H1 (cell line): Measurements from ENCODE around the gene TXK. TPM values are rescaled to one million over a fixed set of nuclear protein-coding genes. Genes with fewer than 3 reads are reported as not detected.

ENCODE experiments used
- CTCF ChIA-PET: fragments of 300-600 bp; sonication (Branson Sonifier 250); formaldehyde crosslinking; loops from one replicate; lab custom pipeline; 2021; ENCODE audit not compliant: partially characterized antibody; lab: Charles Lee
- POLR2A ChIA-PET: fragments of 300-600 bp; sonication (Branson Sonifier 250); formaldehyde crosslinking; loops from one replicate; lab custom pipeline; 2021; ENCODE audit warnings: inconsistent platforms; ENCODE audit not compliant: partially characterized antibody; lab: Charles Lee
- DNase-seq, 2 experiments: peaks; one replicate each; pipeline versions ENCODE4 v3.0.0 to v3.0.0-alpha.2; 2010 to 2022; ENCODE audit warnings: low spot score in 2 of 2, low read depth in 1 of 2, mixed read lengths in 1 of 2
- FAIRE-seq: peaks from 2 replicates; lab custom pipeline; 2011; peaks lifted over from hg19 to GRCh38; lab: Jason Lieb, UNC
- H2AFZ ChIP-seq: 2 replicates; pipeline ENCODE4 v1.8.1; 2012; ENCODE audit warnings: low read length, inconsistent platforms
- H2AK5ac ChIP-seq: 2 replicates; pipeline ENCODE4 v1.6.1; 2013; ENCODE audit warnings: low read depth, low read length
- H2BK120ac ChIP-seq: replicated peaks from 2 replicates; pipeline ENCODE3; 2013; ENCODE audit warnings: low read depth, low read length, inconsistent platforms
- H2BK12ac ChIP-seq: 2 replicates; pipeline ENCODE4 v1.6.1; 2013; ENCODE audit warnings: low read depth, low read length
- H2BK15ac ChIP-seq: 2 replicates; pipeline ENCODE4 v1.6.1; 2013; ENCODE audit warnings: low read length
- H2BK20ac ChIP-seq: 2 replicates; pipeline ENCODE4 v1.6.1; 2013; ENCODE audit warnings: low read length
- H2BK5ac ChIP-seq: 2 replicates; pipeline ENCODE4 v1.6.1; 2013; ENCODE audit warnings: low read depth, low read length
- H3K14ac ChIP-seq: 2 replicates; pipeline ENCODE4 v1.6.1; 2013; ENCODE audit warnings: inconsistent platforms; ENCODE audit not compliant: insufficient read length
- H3K18ac ChIP-seq: 2 replicates; pipeline ENCODE4 v1.6.1; 2013; ENCODE audit warnings: low read length; ENCODE audit errors: extremely low read depth
- H3K23ac ChIP-seq: 2 replicates; pipeline ENCODE4 v1.6.1; 2013; ENCODE audit warnings: inconsistent platforms; ENCODE audit not compliant: insufficient read length
- H3K23me2 ChIP-seq: 2 replicates; pipeline ENCODE4 v1.6.1; 2013; ENCODE audit warnings: low read depth, low read length
- H3K27ac ChIP-seq: 2 replicates; pipeline ENCODE4 v1.6.1; 2011; ENCODE audit warnings: low read depth, low read length, inconsistent platforms
- H3K27me3 ChIP-seq, 4 experiments: replicated peaks in 1 of 4; 1 replicate in 1 of 4; 2 replicates in 3 of 4; pipeline versions ENCODE4 v1.6.1 to v1.8.1; 2011 to 2013; ENCODE audit warnings: low read length in 3 of 4, mild to moderate bottlenecking in 3 of 4, inconsistent platforms in 2 of 4, mixed read lengths in 2 of 4, moderate library complexity in 1 of 4; ENCODE audit not compliant: control insufficient read depth in 3 of 4, insufficient read depth in 3 of 4; ENCODE audit errors: extremely low read depth in 1 of 4
- H3K36me3 ChIP-seq, 4 experiments: 2 replicates each; pipeline versions ENCODE4 v1.6.1 to v1.8.1; 2011 to 2013; ENCODE audit warnings: mild to moderate bottlenecking in 4 of 4, low read length in 3 of 4, moderate library complexity in 2 of 4, control low read depth in 1 of 4, inconsistent platforms in 1 of 4; ENCODE audit not compliant: insufficient read depth in 4 of 4, control insufficient read depth in 2 of 4
- H3K4ac ChIP-seq: replicated peaks from 2 replicates; pipeline ENCODE3; 2013; ENCODE audit warnings: low read length, low read depth, mixed read lengths, inconsistent platforms; ENCODE audit not compliant: insufficient read length
- H3K4me1 ChIP-seq, 4 experiments: replicated peaks in 1 of 4; 1 replicate in 1 of 4; 2 replicates in 3 of 4; pipeline versions ENCODE4 v1.6.1 to v1.8.1; 2011 to 2013; ENCODE audit warnings: low read length in 3 of 4, inconsistent platforms in 2 of 4, mixed read lengths in 1 of 4; ENCODE audit not compliant: insufficient read depth in 4 of 4, control insufficient read depth in 3 of 4
- H3K4me2 ChIP-seq, 2 experiments: 2 replicates each; pipeline versions ENCODE4 v1.6.1 to v1.8.1; 2011 to 2013; ENCODE audit warnings: low read depth in 2 of 2, low read length in 2 of 2, control low read depth in 1 of 2, inconsistent platforms in 1 of 2, mild to moderate bottlenecking in 1 of 2; ENCODE audit not compliant: insufficient read depth in 1 of 2
- H3K4me3 ChIP-seq, 4 experiments: fragments of 200-600, 300-600 bp in 1 of 4; sonication (generic), shearing (Covaris generic), sonication (Bioruptor Twin) in 1 of 4; 2 replicates each; pipeline versions ENCODE4 v1.5.1 to v1.8.1; 2011 to 2016; ENCODE audit warnings: low read length in 4 of 4, low read depth in 3 of 4, control low read depth in 2 of 4, inconsistent platforms in 2 of 4, mild to moderate bottlenecking in 2 of 4, mixed read lengths in 1 of 4, moderate library complexity in 1 of 4; ENCODE audit not compliant: insufficient read depth in 2 of 4; ENCODE audit errors: extremely low read depth in 1 of 4
- H3K56ac ChIP-seq: replicated peaks from 2 replicates; pipeline ENCODE3; 2013; ENCODE audit warnings: low read depth, mild to moderate bottlenecking, mixed read lengths, low read length, inconsistent platforms; ENCODE audit not compliant: insufficient read length
- H3K79me1 ChIP-seq: 2 replicates; pipeline ENCODE4 v1.6.1; 2013; ENCODE audit warnings: low read depth, low read length, control low read depth
- H3K79me2 ChIP-seq, 2 experiments: 2 replicates each; pipeline versions ENCODE4 v1.6.1 to v1.8.1; 2012 to 2013; ENCODE audit warnings: low read length in 2 of 2, mild to moderate bottlenecking in 2 of 2, inconsistent platforms in 1 of 2; ENCODE audit not compliant: insufficient read depth in 2 of 2, control insufficient read depth in 1 of 2
- H3K9ac ChIP-seq, 4 experiments: replicated peaks in 1 of 4; 1 replicate in 1 of 4; 2 replicates in 3 of 4; pipeline versions ENCODE4 v1.6.1 to v1.8.1; 2011 to 2013; ENCODE audit warnings: low read depth in 3 of 4, low read length in 3 of 4, control low read depth in 2 of 4, mild to moderate bottlenecking in 2 of 4, moderate library complexity in 2 of 4, inconsistent platforms in 1 of 4; ENCODE audit errors: extremely low read depth in 1 of 4
- H3K9me3 ChIP-seq, 2 experiments: 2 replicates each; pipeline versions ENCODE4 v1.6.1 to v1.8.1; 2012 to 2013; ENCODE audit warnings: mild to moderate bottlenecking in 2 of 2, moderate library complexity in 2 of 2, control low read depth in 1 of 2, inconsistent platforms in 1 of 2, low read depth in 1 of 2, low read length in 1 of 2, mixed read lengths in 1 of 2; ENCODE audit not compliant: insufficient read depth in 2 of 2
- H4K20me1 ChIP-seq, 2 experiments: replicated peaks in 1 of 2; 2 replicates each; pipeline versions ENCODE3 to v1.8.1; 2011 to 2013; ENCODE audit warnings: inconsistent platforms in 2 of 2, low read length in 2 of 2, mild to moderate bottlenecking in 1 of 2; ENCODE audit not compliant: insufficient read depth in 2 of 2, control insufficient read depth in 1 of 2
- H4K5ac ChIP-seq: 2 replicates; pipeline ENCODE4 v1.6.1; 2013; ENCODE audit warnings: low read length, low read depth, mixed read lengths, inconsistent platforms; ENCODE audit not compliant: insufficient read length
- H4K8ac ChIP-seq: 2 replicates; pipeline ENCODE4 v1.8.0; 2013; ENCODE audit warnings: mild to moderate bottlenecking, moderate library complexity, low read length, inconsistent platforms; ENCODE audit not compliant: insufficient read depth; ENCODE audit errors: extremely low read depth
- H4K91ac ChIP-seq: replicated peaks from 2 replicates; pipeline ENCODE3; 2013; ENCODE audit warnings: low read length, mixed read lengths, inconsistent platforms; ENCODE audit not compliant: insufficient read length
- BCL11A ChIP-seq, 2 experiments: IDR thresholded peaks; one replicate each; pipeline ENCODE4 v1.6.1; 2011; ENCODE audit warnings: low read depth in 2 of 2, low read length in 2 of 2, mild to moderate bottlenecking in 2 of 2
- CEBPB ChIP-seq: IDR thresholded peaks from 2 replicates; pipeline ENCODE4 v1.6.1; 2012; ENCODE audit warnings: low read depth, low read length
- CHD2 ChIP-seq: IDR thresholded peaks from 2 replicates; pipeline ENCODE4 v1.6.1; 2012; ENCODE audit warnings: low read length, improper control_type of control experiment
- JUND ChIP-seq: IDR thresholded peaks from 2 replicates; pipeline ENCODE4 v1.6.1; 2011; ENCODE audit warnings: mild to moderate bottlenecking, improper control_type of control experiment, low read length
- MAFK ChIP-seq: IDR thresholded peaks from 2 replicates; pipeline ENCODE4 v1.6.1; 2012; ENCODE audit warnings: low read depth, mild to moderate bottlenecking, improper control_type of control experiment, low read length
- NANOG ChIP-seq: IDR thresholded peaks from 2 replicates; pipeline ENCODE4 v1.6.1; 2011; ENCODE audit warnings: low read length, low read depth, mild to moderate bottlenecking, inconsistent platforms; ENCODE audit not compliant: insufficient read depth, poor library complexity, severe bottlenecking
- RAD21 ChIP-seq, 2 experiments: IDR thresholded peaks in 1 of 2; conservative IDR thresholded peaks in 1 of 2; 2 replicates each; pipeline ENCODE4 v1.6.1; 2011; ENCODE audit warnings: low read depth in 2 of 2, low read length in 2 of 2, improper control_type of control experiment in 1 of 2, inconsistent platforms in 1 of 2, mild to moderate bottlenecking in 1 of 2, moderate library complexity in 1 of 2
- SP1 ChIP-seq: IDR thresholded peaks from 2 replicates; pipeline ENCODE4 v1.6.1; 2011; ENCODE audit warnings: low read depth, low read length
- SP2 ChIP-seq: IDR thresholded peaks from 2 replicates; pipeline ENCODE4 v1.6.1; 2012; ENCODE audit warnings: mild to moderate bottlenecking, low read length, inconsistent platforms
- SP4 ChIP-seq: IDR thresholded peaks from 2 replicates; pipeline ENCODE4 v1.6.1; 2012; ENCODE audit warnings: low read length, inconsistent platforms
- SRF ChIP-seq: IDR thresholded peaks from 2 replicates; pipeline ENCODE4 v1.6.1; 2011; ENCODE audit warnings: mild to moderate bottlenecking, low read depth, low read length, moderate library complexity
- ZNF274 ChIP-seq: IDR thresholded peaks from 2 replicates; pipeline ENCODE4 v1.7.0; 2012; ENCODE audit warnings: low read length, borderline replicate concordance; ENCODE audit errors: extremely low read depth
- WGBS, 2 experiments: shearing (Covaris generic) in 1 of 2; methylation state at CpG; one replicate each; pipeline versions ENCODE4 v1.1.6 to v1.1.7; 2013 to 2015; ENCODE audit warnings: low lambda C conversion rate in 2 of 2, mixed read lengths in 2 of 2, inconsistent platforms in 1 of 2, low coverage in 1 of 2, missing lambda C conversion rate in 1 of 2; ENCODE audit not compliant: insufficient replicate concordance in 2 of 2, insufficient coverage in 1 of 2, insufficient read length in 1 of 2; ENCODE audit errors: extremely low coverage in 1 of 2, missing lambda C conversion rate in 1 of 2; 5-methylcytosine and 5-hydroxymethylcytosine counted together
- polyA plus RNA-seq, 7 experiments: library from polyadenylated mRNA; depleted of rRNA in 3 of 7; stranded (reverse) in 5 of 7; unstranded in 2 of 7; fragments of >200 nt in 5 of 7; fragments of 200-250 nt in 2 of 7; gene quantifications; 1 replicate in 5 of 7; 2 replicates in 1 of 7; 4 replicates in 1 of 7; pipeline versions ENCODE4 v1.2.1 to v1.2.3, GENCODE V29; 2011 to 2013; ENCODE audit warnings: missing spikeins in 2 of 7, mixed read lengths in 2 of 7
- total RNA-seq: library from RNA; stranded (reverse); fragmentation: NEBNext Ultra II Directional; extraction: Animal tissue kit (Norgen Biotek cat#: 25700); gene quantifications from 2 replicates; pipeline ENCODE4 v1.2.1, GENCODE V29; 2021
- TF ChIP-seq, protein P1 (sequence below): IDR thresholded peaks from 2 replicates; pipeline ENCODE4 v1.6.1; 2011; ENCODE audit warnings: low read depth, mild to moderate bottlenecking, low read length; ENCODE audit not compliant: insufficient read depth
- TF ChIP-seq, protein P2 (sequence below): IDR thresholded peaks from 2 replicates; pipeline ENCODE4 v1.6.1; 2012; ENCODE audit warnings: inconsistent platforms

The TXK gene
- total and polyA plus RNA-seq, 2 of the 8 experiments (the other 6 are each of a cell fraction or from before 2014, with no cell fraction given) = not detected

DNA sequence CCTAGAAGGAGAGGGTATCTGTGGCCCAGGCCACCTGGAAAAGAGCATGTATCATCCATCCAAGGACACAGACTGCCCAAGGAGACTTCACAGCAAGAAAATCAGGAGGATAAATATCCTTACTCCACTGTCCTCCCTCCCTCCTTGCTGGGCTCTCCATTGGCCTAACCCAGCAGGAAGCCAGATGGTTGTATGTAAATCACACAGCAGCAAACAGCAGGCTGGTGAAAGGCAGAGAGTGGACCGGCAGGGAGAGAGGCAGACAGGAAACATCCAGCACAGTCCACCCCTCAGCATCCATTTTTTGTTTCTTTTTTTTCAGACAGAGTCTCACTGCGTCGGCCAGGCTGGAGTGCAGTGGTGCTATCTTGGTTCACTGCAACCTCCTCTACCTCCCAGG is 17.5 kb downstream of the TXK start:
- CTCF ChIA-PET = no interaction called here
- no peak for TF ChIP-seq CEBPB
- TF ChIP-seq JUND = no peak
- TF ChIP-seq, protein P1, sequence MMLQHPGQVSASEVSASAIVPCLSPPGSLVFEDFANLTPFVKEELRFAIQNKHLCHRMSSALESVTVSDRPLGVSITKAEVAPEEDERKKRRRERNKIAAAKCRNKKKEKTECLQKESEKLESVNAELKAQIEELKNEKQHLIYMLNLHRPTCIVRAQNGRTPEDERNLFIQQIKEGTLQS = no peak
- TF ChIP-seq CHD2 = no peak
- TF ChIP-seq SP4 = no peak
- TF ChIP-seq NANOG = no peak
- no peak for TF ChIP-seq SP2
- TF ChIP-seq RAD21 (IDR thresholded peaks at IDR 0.05 in 1 of 2, conservative IDR thresholded peaks at IDR 0.05 in 1 of 2; ENCODE audit: low read depth in 2 of 2, low read length in 2 of 2) = no peak
- TF ChIP-seq MAFK = no peak
- TF ChIP-seq SRF = no peak
- no peak for TF ChIP-seq ZNF274
- TF ChIP-seq, protein P2, sequence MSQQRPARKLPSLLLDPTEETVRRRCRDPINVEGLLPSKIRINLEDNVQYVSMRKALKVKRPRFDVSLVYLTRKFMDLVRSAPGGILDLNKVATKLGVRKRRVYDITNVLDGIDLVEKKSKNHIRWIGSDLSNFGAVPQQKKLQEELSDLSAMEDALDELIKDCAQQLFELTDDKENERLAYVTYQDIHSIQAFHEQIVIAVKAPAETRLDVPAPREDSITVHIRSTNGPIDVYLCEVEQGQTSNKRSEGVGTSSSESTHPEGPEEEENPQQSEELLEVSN = no peak
- no peak for TF ChIP-seq SP1
- TF ChIP-seq BCL11A (IDR thresholded peaks at IDR 0.05; ENCODE audit: low read depth in 2 of 2, low read length in 2 of 2) = no peak

More for the DNA sequence above, 17.5 kb downstream of the TXK start:
- Histone ChIP-seq H2AK5ac (no peak overlapping the region), H4K8ac (no peak overlapping the region), H2AFZ (peak overlapping the region; percentile 74; the same call in 1 of the 2 replicates), H3K14ac (no peak overlapping the region), H2BK15ac (0 out of 2 replicates have a peak overlapping the region, but pooled peaks have one; percentile 46), H4K20me1 (no peaks in the 10 kb centered on the region), H4K5ac (no peak overlapping the region), H3K23me2 (no peaks in the 10 kb centered on the region), H3K9ac (no peak overlapping the region), H3K4ac (no peak overlapping the region), H2BK5ac (no peak overlapping the region), H3K27me3 (no peaks in the 10 kb centered on the region), H3K79me2 (no peaks in the 10 kb centered on the region), H3K4me1 (peaks cover 0 to 3% (median 1%) of the 10 kb centered on the region in 4 experiments; a peak in 3 of 7 replicates), H3K18ac (no peak overlapping the region), H3K36me3 (no peaks in the 10 kb centered on the region), H3K56ac (no peak overlapping the region), H4K91ac (no peak overlapping the region), H3K27ac (no peak overlapping the region), H2BK20ac (no peak overlapping the region), H3K23ac (no peak overlapping the region), H2BK12ac (no peak overlapping the region), H3K79me1 (no peaks in the 10 kb centered on the region), H3K4me2 (no peak overlapping the region), H3K4me3 (no peak overlapping the region), H2BK120ac (no peak overlapping the region), H3K9me3 (no peaks in the 10 kb centered on the region)
- FAIRE-seq = no peak
- whole genome bisulfite sequencing, 2 experiments = 72% methylated on average over 3 of the region's 3 CpGs; no CpG with 5 or more reads in 1 of the 2 experiments
- POLR2A ChIA-PET = interaction anchor here (2.3 kb wide), 1 partner anchor 11 kb away, joined by 5 read pairs; no protein-coding TSS in a partner anchor
- no peak for DNase-seq
